GM19452 (cell line): ENCODE data around the gene WDR62.

Experiments
- ATAC-seq: cut with Tn5 transposase; IDR thresholded peaks from one replicate; pipeline ENCODE4 v1.9.1; 2021; ENCODE audit not compliant: unreplicated experiment

The WDR62 gene

DNA sequence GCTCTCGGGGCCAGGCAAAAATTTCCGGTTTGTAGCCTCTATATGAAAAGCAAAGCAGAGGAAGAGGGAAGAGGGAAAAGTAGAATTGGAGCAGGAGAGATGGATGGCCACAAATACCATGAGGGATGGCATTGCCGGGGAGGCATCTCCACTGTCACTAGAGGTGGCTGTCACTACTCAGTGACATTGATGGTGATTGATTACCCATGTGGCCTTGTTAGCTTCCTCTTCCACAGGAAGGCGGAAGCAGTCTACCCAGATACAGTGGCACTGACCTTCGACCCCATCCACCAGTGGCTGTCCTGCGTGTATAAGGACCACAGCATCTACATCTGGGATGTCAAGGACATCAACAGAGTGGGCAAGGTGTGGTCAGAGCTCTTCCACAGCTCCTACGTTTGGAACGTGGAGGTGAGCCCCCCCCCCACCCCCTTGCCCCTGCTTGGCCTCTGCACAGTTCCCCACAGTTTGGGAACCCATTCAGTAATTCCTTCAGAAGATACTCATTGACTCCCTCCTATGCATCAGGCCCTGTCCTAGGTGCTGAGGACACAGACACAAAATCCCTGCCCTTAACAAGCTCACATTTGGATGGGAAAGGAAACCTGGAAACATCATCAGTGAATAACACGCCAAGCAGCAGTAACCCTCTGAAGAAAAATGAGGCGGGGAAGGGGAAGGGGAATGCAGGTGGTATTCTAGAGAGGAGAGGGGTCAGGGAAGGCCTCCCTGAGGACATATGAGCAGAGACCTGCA, 18.6 kb downstream of the WDR62 start:
- no peak for ATAC-seq

DNA sequence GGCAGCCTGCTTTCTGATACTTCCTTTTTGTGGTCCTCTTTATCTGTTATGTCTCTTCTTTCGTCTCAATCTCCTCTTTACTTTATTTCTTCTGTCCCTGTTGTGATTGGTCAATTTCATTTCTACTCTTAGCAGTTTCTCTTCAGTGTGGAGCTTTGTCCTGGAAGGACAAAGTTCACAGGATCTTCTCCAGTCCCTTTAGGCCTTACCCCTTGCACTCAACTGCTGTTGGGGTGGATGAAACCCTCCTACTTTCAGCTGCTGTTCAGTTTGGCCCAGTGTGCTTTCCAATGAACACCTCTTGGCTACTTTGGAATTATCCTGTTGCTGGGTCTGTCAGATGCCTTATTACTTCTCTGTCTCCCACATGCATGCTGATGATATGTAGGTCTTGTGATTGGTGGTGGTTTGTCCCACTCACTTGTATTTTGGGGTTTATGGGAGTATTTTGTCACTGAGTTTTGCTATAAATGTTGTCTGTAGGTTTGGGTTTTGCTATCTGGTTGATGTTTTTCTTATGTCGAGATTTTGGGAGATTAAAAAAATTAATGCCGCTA, 24.8 kb downstream of the WDR62 start:
- ATAC-seq = no peak

DNA sequence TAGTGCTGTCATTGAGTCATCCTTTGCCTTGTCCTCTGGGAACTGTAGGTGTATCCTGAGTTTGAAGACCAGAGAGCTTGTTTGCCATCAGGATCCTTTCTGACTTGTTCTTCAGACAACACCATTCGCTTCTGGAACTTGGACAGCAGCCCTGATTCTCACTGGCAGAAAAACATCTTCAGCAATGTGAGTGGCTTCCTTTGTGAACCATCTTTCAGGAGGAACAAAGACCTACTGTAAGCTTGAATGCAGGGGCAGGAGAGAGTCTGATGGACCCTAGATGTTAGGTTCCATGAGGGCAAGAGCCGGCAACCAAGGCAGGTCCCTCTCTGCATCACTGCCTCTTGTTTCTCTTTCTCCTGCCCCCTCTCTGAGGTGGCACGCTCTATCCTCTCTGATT, 26.7 kb downstream of the WDR62 start:
- no peak for ATAC-seq

DNA sequence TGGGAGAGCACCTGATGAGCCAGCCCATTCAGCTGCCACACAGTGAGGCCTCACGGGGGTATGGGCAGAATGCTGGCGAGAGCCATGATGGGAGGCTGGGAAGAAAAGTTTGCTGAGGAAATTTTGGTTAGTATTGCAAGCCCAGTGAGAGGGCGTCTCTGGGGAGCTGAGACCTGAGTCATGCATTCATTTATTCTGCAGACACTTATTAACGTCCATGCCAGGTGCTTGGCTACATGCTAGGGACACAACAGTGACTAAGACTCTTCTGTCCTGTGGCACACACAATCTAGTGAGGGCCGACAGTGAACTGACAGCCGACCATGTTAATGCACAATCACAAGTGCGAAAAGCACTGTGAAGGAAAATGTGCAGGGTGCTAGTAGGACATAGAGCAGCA, 27.2 kb downstream of the WDR62 start:
- ATAC-seq = no peak

DNA sequence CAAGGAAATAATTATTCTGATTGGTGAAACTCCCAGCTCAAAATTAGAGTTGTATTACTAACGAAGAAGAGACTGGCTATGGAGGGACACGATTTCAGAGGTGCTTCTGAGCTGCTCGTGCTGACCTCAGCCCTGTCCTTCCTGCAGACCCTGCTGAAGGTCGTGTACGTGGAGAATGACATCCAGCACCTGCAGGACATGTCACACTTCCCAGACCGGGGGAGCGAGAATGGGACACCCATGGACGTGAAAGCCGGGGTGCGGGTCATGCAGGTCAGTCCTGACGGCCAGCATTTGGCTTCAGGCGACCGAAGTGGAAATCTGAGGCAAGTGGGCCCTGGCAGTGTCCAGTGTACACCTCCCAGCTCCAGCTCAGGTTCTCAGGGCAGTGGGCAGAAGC, 28.2 kb downstream of the WDR62 start:
- ATAC-seq = no peak

DNA sequence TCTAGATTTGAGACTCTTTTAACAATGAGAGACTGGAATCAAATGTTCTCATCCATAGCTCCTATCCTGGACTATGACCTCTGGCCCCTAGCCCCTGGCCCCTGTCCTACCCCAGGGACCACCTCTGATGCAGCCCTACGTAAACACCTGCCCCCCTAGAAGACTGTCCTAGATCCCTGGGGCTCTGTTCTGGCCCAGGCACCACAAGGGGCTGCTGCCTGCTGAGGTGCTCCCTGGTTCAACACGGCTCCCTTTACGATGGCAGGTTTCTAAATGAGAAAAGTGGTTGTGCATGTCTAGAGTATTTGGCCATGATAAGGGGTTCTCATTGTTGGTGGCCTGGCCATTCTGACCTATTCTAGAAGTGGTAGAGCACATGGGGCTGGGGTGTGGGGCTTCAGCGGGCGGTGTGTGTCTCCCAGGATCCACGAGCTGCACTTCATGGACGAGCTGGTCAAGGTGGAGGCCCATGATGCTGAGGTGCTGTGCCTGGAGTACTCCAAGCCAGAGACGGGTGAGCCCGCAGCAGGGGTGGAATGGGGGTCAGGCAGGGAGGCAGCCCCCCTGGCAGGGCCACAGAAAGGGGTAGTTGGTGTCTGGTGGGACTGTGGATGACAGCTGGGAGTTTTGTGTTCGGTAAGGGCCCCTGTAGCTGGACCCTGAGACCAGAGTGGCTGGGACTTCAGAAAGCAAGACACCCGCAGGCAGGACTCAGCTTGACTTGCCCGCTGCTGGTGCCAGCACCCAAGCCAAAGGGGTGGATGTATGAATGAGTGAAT, 29.7 kb downstream of the WDR62 start:
- no peak for ATAC-seq

DNA sequence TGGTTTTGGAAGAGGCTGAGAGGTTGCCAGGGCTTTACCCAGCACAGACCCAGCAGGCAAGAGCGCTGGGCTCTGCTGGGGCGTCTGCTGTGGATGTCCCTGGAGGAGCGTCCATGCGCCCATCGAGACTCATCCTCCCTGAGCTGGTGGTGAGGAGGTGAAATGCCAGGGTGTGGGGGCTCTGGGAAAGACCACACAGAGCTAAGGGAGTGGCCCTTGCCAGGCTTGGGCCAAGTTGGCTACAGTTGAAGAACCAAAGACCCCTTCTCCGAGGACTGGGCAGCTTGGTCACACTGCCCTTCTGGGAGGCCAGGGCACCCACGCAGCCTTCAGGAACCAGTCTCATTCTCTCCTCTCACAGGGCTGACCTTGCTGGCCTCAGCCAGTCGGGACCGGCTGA, 31.6 kb downstream of the WDR62 start:
- ATAC-seq = no peak

DNA sequence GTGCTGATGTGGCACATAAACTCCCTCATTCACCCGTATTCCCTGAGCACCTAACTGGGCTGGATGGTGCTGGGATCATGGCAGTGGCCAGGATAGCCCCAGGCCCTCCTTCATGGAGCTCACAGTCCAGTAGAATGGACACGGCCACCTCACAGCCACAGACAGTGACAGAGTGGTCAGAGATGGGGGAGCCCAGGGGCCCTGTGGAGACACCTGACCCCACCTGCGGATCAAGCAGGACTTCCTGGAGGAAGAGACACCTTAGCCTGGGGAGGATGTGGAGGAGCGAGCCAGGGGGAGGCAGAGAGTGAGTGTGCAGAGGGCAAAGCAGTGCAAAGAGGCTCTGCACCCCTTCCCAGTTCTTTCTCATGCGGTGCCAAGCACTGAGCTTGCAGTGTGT, 35.1 kb downstream of the WDR62 start:
- ATAC-seq = no peak

DNA sequence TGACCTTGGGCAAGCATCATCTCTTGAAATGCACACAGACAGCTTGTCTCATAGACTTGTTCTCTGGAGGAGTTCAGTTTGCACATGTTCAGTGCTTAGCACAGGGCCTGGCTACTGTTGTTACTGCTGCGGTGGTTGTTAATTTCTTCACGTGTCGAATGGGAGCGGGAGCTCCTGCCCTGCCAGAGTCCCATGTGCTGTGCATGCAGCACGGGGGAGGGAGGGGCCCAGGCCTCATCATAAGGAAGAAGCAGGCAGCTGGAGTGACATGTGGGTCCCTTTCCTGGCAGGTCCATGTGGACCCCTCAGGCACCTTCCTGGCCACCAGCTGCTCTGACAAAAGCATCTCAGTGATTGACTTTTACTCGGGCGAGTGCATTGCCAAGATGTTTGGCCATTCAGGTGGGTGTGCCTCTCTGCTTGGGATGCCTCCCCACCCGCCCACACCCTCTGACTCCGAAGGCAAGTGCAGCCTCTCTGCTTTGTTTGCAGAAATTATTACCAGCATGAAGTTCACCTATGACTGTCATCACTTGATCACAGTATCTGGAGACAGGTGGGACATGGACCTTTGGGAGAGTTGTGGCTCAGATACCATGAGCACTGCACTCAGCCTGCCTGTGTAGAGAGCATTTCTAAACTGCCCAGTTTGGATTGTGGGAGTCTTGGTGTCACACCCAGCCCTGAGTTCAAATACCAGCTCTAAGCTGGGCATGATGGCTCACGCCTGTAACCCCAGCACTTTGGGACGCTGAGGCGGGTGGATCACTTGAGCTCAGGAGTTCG, 36.4 kb downstream of the WDR62 start:
- no peak for ATAC-seq

DNA sequence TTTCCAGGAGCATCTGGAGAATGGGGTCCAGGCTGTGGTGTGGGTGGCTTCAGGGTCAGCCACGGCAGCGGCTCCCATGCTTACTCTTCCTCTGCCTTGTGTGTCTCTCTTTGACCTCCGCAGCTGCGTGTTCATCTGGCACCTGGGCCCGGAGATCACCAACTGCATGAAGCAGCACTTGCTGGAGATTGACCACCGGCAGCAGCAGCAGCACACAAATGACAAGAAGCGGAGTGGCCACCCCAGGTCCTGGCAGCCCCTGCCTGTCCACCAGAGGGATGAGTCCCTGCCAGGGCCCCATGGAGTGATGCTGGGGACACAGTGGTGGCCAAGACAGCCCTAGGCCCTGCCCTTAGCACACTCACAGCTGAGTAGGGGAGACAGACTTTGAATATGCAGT, 37.9 kb downstream of the WDR62 start:
- ATAC-seq = no peak

DNA sequence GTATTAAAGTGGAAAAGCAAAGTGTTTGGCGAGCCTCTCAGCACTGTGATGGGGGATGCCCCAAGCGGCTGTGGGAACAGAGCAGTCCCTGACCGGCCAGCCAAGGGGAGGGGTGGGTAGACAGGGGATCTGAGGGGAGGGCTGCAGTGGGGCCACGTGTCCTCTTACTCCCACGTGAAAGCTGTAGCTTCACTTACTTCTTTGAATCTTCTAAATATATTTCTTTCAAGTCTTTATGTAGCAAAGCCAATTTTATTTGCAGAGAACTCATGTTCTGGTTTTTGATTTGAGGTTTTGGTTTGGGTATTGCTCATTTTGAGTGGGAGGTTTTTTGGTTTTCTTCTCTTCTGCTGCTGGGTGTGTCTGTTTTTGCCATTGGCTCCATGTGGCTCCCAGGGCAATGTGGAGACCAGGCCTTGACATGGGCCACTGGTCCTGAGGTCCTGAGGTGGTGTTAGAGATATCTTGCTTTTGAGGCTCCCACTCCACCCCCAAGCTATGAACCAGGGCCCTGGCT, 38.5 kb downstream of the WDR62 start:
- ATAC-seq = no peak

DNA sequence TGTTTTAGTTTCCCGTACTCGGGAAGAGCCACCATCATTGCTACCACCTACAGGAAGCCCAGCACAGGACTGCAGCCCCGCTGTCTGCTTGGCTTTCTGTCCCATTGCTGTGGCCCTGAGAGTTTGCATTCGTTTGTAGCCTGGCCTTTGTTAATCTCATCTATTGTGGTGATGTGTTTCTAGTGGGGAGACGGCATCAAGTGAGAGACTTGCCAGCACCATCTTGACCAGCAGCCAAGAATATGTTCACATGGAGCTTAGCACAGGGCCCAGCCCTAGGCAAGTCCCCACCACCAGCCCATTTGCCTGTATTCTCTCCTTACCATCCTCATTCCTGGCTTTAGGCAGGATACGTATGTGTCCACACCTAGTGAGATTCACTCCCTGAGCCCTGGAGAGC, 39.0 kb downstream of the WDR62 start:
- no peak for ATAC-seq

DNA sequence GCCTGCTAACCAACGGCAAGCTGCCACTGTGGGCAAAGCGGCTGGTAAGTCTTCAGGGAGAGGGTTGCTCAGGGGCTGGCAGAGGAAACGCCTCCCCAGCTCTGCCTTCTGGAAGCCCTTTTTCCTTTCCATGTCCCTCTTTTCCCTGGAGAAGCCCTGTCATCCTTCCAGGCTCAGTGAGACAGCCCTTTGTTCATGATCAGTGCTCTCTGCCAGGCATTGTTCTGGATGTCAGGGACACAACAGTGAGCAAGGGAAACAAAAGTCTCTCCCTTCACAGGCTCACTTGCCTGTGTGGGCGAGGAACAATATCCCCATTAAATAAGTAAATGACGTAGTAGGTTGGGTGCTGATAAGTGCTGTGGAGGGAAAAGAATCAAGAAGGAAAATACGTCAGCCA, 42.3 kb downstream of the WDR62 start:
- ATAC-seq = no peak

DNA sequence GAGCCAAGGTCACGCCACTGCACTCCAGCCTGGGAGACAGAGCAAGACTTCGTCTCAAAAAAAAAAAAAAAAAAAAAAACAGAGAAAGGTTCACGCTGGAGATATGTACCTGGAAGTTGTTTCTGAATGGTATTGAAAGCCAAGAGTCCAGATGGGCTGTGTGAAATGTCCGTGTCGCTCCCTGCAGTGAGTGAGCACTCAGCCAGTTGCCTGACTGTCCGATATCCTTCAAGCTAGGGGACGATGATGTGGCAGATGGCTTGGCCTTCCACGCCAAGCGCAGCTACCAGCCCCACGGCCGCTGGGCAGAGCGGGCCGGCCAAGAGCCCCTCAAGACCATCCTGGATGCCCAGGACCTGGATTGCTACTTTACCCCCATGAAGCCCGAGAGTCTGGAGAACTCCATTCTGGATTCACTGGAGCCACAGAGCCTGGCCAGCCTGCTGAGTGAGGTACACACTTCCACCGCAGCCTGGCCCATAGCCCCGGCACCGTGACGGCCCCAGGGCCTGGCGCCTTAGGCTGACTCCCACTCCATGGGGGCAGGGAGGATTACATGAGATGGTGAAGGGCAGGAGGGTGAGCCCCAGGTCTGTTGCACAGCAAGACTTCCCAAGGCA, 44.6 kb downstream of the WDR62 start:
- ATAC-seq = no peak

DNA sequence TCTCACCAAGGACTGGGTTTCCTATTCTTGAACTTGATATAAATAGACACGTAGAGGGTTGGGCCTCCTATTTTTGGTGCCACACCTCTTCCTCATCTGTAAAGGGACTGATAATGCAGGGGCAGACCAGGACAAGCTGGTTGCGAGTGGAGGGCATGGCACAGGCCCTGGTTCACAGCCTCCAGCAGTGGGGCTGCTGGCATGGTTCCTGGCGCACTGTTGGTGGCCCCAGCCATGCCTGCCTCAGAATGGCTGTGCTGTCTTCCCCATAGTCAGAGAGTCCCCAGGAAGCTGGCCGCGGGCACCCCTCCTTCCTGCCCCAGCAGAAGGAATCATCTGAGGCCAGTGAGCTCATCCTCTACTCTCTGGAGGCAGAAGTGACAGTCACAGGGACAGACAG, 45.8 kb downstream of the WDR62 start:
- no peak for ATAC-seq

DNA sequence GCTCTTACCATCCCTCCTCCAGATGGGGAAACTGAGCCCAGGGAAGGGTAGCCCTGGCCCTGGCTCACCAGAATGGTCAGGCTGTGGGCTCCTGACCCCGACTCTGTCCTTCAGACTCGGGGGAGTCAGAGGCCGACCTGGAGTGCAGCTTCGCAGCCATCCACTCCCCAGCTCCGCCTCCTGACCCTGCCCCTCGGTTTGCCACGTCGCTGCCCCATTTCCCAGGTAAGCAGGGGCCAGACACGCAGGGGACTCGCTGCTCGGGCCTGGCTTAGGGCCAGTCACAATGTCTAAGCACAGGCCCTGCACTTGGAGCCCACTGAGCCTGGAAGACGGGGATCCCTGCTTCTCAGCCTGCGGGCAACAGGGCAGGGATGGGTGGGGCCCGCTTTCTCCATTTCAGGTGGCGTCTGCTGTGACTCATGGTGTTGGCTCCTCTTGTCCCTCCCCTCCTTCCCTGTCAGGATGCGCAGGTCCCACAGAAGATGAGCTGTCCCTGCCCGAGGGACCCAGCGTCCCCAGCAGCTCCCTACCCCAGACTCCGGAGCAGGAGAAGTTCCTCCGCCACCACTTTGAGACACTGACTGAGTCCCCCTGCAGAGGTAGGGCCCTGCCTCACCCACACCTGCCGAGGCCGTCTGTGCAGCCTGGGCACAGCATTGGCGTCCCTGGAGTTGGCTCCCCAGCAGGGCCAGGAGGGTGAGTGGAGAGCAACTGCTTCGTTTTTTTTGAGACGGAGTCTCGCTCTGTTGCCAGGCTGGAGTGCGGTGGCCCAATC, 47.0 kb downstream of the WDR62 start:
- no peak for ATAC-seq

DNA sequence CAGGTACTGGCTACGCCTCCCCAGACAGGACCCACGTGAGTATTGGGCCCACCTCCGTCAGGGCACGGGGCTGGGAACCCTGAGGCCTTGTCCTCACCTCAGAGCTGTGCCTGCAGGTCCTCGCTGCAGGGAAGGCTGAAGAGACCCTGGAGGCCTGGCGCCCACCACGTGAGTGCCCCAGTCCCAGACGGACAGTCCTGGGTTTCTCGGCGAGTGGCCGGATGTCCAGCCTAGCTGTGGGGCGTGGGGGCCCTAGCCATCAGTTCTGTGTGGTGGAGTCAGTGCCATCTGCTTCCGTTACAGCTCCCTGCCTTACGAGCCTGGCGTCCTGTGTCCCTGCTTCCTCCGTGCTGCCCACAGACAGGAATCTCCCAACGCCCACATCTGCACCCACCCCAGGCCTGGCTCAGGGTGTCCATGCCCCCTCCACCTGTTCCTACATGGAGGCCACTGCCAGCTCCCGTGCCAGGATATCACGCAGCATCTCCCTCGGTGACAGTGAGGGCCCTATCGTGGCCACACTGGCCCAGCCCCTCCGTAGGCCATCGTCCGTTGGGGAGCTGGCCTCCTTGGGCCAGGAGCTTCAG, 48.4 kb downstream of the WDR62 start:
- no peak for ATAC-seq

DNA sequence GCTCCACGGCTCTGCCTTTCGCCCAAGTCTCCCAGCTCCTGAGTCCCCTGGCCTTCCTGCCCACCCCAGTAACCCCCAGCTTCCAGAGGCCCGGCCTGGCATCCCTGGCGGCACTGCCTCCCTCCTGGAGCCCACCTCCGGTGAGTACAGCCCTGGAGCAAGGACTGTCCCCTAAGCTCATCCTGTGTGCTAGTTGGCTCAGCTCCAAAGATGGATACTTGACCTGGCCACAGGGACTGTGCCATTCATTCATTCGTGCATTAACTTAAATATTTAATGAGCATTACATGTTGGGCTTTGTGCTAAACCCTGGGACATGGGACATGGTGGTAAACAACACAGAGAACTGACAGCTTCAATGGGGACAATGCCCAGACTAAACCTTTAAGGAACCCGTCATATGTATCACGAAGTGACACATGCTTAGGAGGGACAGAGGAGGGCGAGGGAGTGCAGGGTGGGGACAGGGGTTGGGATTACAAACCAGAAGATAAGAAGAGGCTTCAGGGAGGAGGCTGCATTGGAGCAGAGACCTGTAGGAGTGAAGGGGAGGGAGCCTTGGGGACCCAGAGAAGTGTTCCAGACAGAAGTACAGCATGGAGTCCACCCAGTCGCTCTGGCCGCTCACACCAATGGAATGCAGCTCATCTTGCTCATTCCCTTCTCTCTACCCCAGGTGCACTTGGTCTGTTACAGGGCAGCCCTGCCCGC, 49.3 kb downstream of the WDR62 start:
- ATAC-seq = no peak

DNA sequence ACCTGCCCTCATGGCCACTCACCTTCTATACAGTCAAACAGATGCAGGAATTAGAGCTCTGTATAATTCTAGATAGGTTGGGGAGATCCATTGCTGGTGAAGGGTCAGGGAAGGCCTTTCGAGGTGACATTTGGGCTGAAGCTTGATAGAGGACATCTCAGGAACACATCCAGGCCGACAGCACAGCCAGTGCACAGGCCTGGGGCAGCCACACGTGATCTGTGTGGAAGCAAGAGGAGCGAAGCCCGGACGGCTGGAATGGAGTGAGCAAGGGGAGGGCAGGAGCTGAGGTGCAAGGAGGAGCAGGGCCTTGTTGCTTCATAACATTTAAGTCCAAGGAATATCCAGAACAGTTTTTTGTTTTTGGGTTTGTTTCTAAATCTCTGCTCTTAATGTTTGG, 51.7 kb downstream of the WDR62 start:
- no peak for ATAC-seq
